ENCODE data around the gene IMPA2. TPM values are rescaled to one million over a fixed set of nuclear protein-coding genes. Genes with fewer than 3 reads are reported as not detected.

The IMPA2 gene
- total and polyA plus RNA-seq, 2 of the 13 experiments (the other 11 are each of a cell fraction or from before 2014, with no cell fraction given), result 37.8 to 71.8 TPM

DNA sequence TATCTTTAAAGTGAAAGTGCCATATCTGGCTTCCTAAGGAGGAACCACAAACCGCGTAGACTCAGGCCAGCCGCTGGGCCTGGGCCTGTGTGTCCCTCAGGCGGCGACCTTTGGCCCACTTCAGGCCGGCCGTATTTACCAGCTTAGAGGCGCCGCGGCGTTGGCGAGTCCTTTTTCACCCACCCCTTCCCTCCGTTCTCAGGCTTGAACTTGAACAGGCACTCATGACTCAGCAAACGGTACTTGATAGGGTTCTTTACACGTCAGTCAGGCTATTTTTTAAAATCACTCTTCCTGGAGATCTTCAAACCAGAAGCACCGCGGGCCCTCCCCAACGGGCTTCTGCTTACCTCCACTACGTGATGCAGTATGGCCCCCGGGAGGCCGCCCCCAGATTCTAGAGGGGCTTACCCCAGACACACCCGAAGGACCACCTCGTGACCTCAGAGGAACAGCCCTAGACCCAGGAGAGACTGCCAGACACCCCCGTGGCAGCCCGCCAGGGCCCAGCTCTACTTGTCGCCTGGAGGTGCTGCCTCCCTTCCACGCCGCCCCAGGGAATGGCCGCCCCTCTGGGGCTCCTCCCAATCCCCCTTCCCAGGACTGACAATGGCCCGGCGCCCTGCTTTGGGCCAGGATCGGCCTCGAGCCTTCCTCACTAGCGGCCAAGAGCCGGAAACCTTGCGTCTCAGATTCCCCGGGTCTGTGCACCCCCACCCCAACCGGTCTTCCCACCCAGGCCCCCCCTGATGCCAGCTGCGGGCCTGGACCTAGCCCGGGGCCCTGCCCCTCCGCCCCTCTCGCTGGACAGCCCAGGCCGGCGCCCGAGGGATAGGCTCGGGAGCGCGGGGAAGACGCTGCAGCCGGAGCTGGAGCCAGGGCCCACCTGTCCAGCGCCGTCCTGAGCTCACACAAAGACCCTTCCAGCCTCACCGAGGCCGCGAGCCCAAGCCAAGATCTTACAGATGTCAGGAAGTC lies 33.8 kb upstream of the IMPA2 start (continued):
- TF ChIP-seq SOX13 (IDR thresholded peaks at IDR 0.05) (no peak), SOX13 (CRISPR knock-in tag; conservative IDR thresholded peaks at IDR 0.05 in 1 of 2, IDR thresholded peaks at IDR 0.05 in 1 of 2) (peak in 1 of 2 experiments; percentile 68; a peak in 2 of 4 replicates), ZNF75D (CRISPR knock-in tag; IDR thresholded peaks at IDR 0.05; ENCODE audit: borderline replicate concordance) (no peak), TGIF2 (CRISPR knock-in tag; IDR thresholded peaks at IDR 0.05) (no peak), ZFYVE20 (CRISPR knock-in tag; IDR thresholded peaks at IDR 0.05; ENCODE audit: borderline replicate concordance, low read depth) (no peak), SP5 (CRISPR knock-in tag; IDR thresholded peaks at IDR 0.05; ENCODE audit: borderline replicate concordance, low read depth) (no peak), XBP1 (CRISPR knock-in tag; IDR thresholded peaks at IDR 0.05) (no peak), HNF1A (IDR thresholded peaks at IDR 0.05; ENCODE audit: low read depth) (no peak), HNF1A (CRISPR knock-in tag; IDR thresholded peaks at IDR 0.05; ENCODE audit: borderline replicate concordance) (no peak), MEF2D (CRISPR knock-in tag; IDR thresholded peaks at IDR 0.05) (0 out of 2 replicates have a peak, but pooled peaks have one; percentile 42), MTA3 (CRISPR knock-in tag; IDR thresholded peaks at IDR 0.05) (no peak), MED13 (CRISPR knock-in tag; IDR thresholded peaks at IDR 0.05) (no peak), TEF (CRISPR knock-in tag; IDR thresholded peaks at IDR 0.05) (no peak), MAFG (CRISPR knock-in tag; IDR thresholded peaks at IDR 0.05) (peak; percentile 95), DMAP1 (CRISPR knock-in tag; IDR thresholded peaks at IDR 0.05) (peak; percentile 47; the same call in 1 of the 2 replicates), ZMYM4 (CRISPR knock-in tag; IDR thresholded peaks at IDR 0.05) (peak; percentile 63; the same call in 1 of the 2 replicates)
- TF ChIP-seq, protein P1, sequence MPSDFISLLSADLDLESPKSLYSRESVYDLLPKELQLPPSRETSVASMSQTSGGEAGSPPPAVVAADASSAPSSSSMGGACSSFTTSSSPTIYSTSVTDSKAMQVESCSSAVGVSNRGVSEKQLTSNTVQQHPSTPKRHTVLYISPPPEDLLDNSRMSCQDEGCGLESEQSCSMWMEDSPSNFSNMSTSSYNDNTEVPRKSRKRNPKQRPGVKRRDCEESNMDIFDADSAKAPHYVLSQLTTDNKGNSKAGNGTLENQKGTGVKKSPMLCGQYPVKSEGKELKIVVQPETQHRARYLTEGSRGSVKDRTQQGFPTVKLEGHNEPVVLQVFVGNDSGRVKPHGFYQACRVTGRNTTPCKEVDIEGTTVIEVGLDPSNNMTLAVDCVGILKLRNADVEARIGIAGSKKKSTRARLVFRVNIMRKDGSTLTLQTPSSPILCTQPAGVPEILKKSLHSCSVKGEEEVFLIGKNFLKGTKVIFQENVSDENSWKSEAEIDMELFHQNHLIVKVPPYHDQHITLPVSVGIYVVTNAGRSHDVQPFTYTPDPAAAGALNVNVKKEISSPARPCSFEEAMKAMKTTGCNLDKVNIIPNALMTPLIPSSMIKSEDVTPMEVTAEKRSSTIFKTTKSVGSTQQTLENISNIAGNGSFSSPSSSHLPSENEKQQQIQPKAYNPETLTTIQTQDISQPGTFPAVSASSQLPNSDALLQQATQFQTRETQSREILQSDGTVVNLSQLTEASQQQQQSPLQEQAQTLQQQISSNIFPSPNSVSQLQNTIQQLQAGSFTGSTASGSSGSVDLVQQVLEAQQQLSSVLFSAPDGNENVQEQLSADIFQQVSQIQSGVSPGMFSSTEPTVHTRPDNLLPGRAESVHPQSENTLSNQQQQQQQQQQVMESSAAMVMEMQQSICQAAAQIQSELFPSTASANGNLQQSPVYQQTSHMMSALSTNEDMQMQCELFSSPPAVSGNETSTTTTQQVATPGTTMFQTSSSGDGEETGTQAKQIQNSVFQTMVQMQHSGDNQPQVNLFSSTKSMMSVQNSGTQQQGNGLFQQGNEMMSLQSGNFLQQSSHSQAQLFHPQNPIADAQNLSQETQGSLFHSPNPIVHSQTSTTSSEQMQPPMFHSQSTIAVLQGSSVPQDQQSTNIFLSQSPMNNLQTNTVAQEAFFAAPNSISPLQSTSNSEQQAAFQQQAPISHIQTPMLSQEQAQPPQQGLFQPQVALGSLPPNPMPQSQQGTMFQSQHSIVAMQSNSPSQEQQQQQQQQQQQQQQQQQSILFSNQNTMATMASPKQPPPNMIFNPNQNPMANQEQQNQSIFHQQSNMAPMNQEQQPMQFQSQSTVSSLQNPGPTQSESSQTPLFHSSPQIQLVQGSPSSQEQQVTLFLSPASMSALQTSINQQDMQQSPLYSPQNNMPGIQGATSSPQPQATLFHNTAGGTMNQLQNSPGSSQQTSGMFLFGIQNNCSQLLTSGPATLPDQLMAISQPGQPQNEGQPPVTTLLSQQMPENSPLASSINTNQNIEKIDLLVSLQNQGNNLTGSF (CRISPR knock-in tag; IDR thresholded peaks at IDR 0.05), result no peak

Measured in HepG2 (cell line).